Glutamatergic neuron (in vitro differentiated cells): ENCODE results near the gene FGGY. TPM values are rescaled to one million over a fixed set of nuclear protein-coding genes. Genes with fewer than 3 reads are reported as not detected.

Experiments used
- DNase-seq: peaks from one replicate; pipeline ENCODE4 v3.0.0; 2022
- H3K27ac Mint-ChIP-seq: one replicate; pipeline ENCODE4 v1.8.0; 2020; ENCODE audit warnings: mild to moderate bottlenecking, mixed read lengths, inconsistent platforms; ENCODE audit not compliant: unreplicated experiment
- H3K27me3 Mint-ChIP-seq: one replicate; pipeline ENCODE4 v1.8.0; 2020; ENCODE audit warnings: mild to moderate bottlenecking, moderate library complexity, mixed read lengths, inconsistent platforms; ENCODE audit not compliant: unreplicated experiment
- H3K36me3 Mint-ChIP-seq: one replicate; pipeline ENCODE4 v1.8.0; 2020; ENCODE audit warnings: mild to moderate bottlenecking, mixed read lengths, inconsistent platforms; ENCODE audit not compliant: unreplicated experiment
- H3K4me1 Mint-ChIP-seq: one replicate; pipeline ENCODE4 v1.8.0; 2020; ENCODE audit warnings: mild to moderate bottlenecking, low read depth, mixed read lengths, inconsistent platforms; ENCODE audit not compliant: unreplicated experiment
- H3K4me3 Mint-ChIP-seq: one replicate; pipeline ENCODE4 v1.8.0; 2020; ENCODE audit warnings: mild to moderate bottlenecking, mixed read lengths, inconsistent platforms; ENCODE audit not compliant: unreplicated experiment
- H3K9me3 Mint-ChIP-seq: one replicate; pipeline ENCODE4 v1.8.0; 2020; ENCODE audit warnings: mild to moderate bottlenecking, moderate library complexity, mixed read lengths, inconsistent platforms; ENCODE audit not compliant: unreplicated experiment
- CTCF ChIP-seq: fragments of 200-600 bp; sonication (generic); IDR thresholded peaks from one replicate; pipeline ENCODE4 v1.5.0; 2021; ENCODE audit not compliant: partially characterized antibody, unreplicated experiment
- total RNA-seq: library from RNA; stranded (reverse); fragmentation: NEBNext Ultra II Directional; extraction: Animal tissue kit (Norgen Biotek cat#: 25700); gene quantifications from one replicate; pipeline ENCODE4 v1.2.1, GENCODE V29; 2021; ENCODE audit not compliant: unreplicated experiment

Gene FGGY
- total RNA-seq, 1 donor from 2014 or later: 11.6 TPM

- Mint-ChIP-seq H3K36me3 (no peaks in the 10 kb centered on the region), H3K9me3 (peaks cover 1% of the 10 kb centered on the region), H3K27me3 (no peaks in the 10 kb centered on the region), H3K4me1 (no peaks in the 10 kb centered on the region), H3K27ac (no peak overlapping the region), H3K4me3 (no peak overlapping the region)
- no peak for DNase-seq
- TF ChIP-seq CTCF: no peak
These were observed 38.4 kb upstream of the FGGY start for GRCh38 chr1:59258412-59259032.

GRCh38 chr1:59261537-59261936, 35.4 kb upstream of the FGGY start:
- Mint-ChIP-seq H3K27me3 (no peaks in the 10 kb centered on the region), H3K36me3 (no peaks in the 10 kb centered on the region), H3K9me3 (peaks cover 4% of the 10 kb centered on the region)

GRCh38 chr1:59262631-59263030, 34.3 kb upstream of the FGGY start:
- no peak overlapping the region for H3K27ac Mint-ChIP-seq
- no peaks in the 10 kb centered on the region for H3K27me3 Mint-ChIP-seq

More at GRCh38 chr1:59261537-59261936, 35.4 kb upstream of the FGGY start:
- DNase-seq: no peak
- no peak for TF ChIP-seq CTCF
- Mint-ChIP-seq H3K4me1 (no peaks in the 10 kb centered on the region), H3K4me3 (no peak overlapping the region), H3K27ac (no peak overlapping the region)

GRCh38 chr1:59263111-59263510, 33.8 kb upstream of the FGGY start:
- TF ChIP-seq CTCF: no peak
- Mint-ChIP-seq H3K36me3 (no peaks in the 10 kb centered on the region), H3K27ac (no peak overlapping the region), H3K9me3 (peaks cover 4% of the 10 kb centered on the region), H3K4me1 (no peaks in the 10 kb centered on the region), H3K27me3 (no peaks in the 10 kb centered on the region), H3K4me3 (no peak overlapping the region)
- no peak for DNase-seq

More at GRCh38 chr1:59262631-59263030, 34.3 kb upstream of the FGGY start:
- H3K9me3 Mint-ChIP-seq: peaks cover 4% of the 10 kb centered on the region
- H3K36me3 Mint-ChIP-seq: no peaks in the 10 kb centered on the region
- no peak for TF ChIP-seq CTCF
- H3K4me3 Mint-ChIP-seq: no peak overlapping the region
- H3K4me1 Mint-ChIP-seq: no peaks in the 10 kb centered on the region
- DNase-seq: no peak

GRCh38 chr1:59265622-59266021, 31.3 kb upstream of the FGGY start:
- Mint-ChIP-seq H3K27me3 (no peaks in the 10 kb centered on the region), H3K4me1 (no peaks in the 10 kb centered on the region), H3K9me3 (peaks cover 4% of the 10 kb centered on the region), H3K27ac (no peak overlapping the region), H3K4me3 (no peak overlapping the region), H3K36me3 (no peaks in the 10 kb centered on the region)
- TF ChIP-seq CTCF: no peak
- DNase-seq: no peak
